Measurements from ENCODE around the gene ANXA5.

DNA sequence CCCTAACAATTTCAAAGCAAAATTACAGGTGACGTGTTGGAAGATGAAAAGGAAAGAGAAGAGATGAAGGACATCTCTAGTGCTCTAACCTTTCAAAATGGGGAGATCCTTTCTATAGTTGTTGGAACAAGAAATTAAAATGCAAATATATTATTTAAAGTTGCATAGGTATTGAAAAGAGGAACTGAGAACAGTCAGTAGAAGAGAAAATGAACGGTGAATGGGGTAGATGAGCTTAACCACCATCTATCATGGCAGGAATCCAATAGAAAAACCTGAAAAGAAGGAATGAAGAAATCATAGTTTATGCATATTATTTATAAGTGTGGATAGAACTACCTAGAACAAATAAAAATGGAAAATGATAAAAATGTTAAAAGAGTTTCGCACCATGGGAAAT, 42.0 kb downstream of the ANXA5 start:
- TF ChIP-seq ZNF585B (tag by site-specific recombination; IDR thresholded peaks at IDR 0.05) (no peak), ZNF561 (tag by site-specific recombination; IDR thresholded peaks at IDR 0.05; ENCODE audit: borderline replicate concordance) (no peak), ZNF629 (tag by site-specific recombination; IDR thresholded peaks at IDR 0.05) (no peak), ZIC2 (tag by site-specific recombination; IDR thresholded peaks at IDR 0.05) (no peak), ZNF558 (tag by site-specific recombination; IDR thresholded peaks at IDR 0.05) (no peak), HOXA7 (CRISPR knock-in tag; IDR thresholded peaks at IDR 0.05; ENCODE audit: borderline replicate concordance) (no peak), ZNF18 (tag by site-specific recombination; IDR thresholded peaks at IDR 0.05) (no peak), ZEB2 (tag by site-specific recombination; IDR thresholded peaks at IDR 0.05) (no peak), ZNF132 (tag by site-specific recombination; IDR thresholded peaks at IDR 0.05; ENCODE audit: borderline replicate concordance) (no peak), INSM2 (tag by site-specific recombination; IDR thresholded peaks at IDR 0.05) (no peak), SETDB1 (IDR thresholded peaks at IDR 0.05; ENCODE audit: insufficient read length, low read length) (no peak), ZBTB21 (tag by site-specific recombination; IDR thresholded peaks at IDR 0.05) (no peak)
- TF ChIP-seq, protein P1, sequence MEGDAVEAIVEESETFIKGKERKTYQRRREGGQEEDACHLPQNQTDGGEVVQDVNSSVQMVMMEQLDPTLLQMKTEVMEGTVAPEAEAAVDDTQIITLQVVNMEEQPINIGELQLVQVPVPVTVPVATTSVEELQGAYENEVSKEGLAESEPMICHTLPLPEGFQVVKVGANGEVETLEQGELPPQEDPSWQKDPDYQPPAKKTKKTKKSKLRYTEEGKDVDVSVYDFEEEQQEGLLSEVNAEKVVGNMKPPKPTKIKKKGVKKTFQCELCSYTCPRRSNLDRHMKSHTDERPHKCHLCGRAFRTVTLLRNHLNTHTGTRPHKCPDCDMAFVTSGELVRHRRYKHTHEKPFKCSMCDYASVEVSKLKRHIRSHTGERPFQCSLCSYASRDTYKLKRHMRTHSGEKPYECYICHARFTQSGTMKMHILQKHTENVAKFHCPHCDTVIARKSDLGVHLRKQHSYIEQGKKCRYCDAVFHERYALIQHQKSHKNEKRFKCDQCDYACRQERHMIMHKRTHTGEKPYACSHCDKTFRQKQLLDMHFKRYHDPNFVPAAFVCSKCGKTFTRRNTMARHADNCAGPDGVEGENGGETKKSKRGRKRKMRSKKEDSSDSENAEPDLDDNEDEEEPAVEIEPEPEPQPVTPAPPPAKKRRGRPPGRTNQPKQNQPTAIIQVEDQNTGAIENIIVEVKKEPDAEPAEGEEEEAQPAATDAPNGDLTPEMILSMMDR (tag by site-specific recombination; IDR thresholded peaks at IDR 0.05), result no peak
- TF ChIP-seq, protein P2, sequence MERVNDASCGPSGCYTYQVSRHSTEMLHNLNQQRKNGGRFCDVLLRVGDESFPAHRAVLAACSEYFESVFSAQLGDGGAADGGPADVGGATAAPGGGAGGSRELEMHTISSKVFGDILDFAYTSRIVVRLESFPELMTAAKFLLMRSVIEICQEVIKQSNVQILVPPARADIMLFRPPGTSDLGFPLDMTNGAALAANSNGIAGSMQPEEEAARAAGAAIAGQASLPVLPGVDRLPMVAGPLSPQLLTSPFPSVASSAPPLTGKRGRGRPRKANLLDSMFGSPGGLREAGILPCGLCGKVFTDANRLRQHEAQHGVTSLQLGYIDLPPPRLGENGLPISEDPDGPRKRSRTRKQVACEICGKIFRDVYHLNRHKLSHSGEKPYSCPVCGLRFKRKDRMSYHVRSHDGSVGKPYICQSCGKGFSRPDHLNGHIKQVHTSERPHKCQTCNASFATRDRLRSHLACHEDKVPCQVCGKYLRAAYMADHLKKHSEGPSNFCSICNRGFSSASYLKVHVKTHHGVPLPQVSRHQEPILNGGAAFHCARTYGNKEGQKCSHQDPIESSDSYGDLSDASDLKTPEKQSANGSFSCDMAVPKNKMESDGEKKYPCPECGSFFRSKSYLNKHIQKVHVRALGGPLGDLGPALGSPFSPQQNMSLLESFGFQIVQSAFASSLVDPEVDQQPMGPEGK (tag by site-specific recombination; IDR thresholded peaks at IDR 0.05), result no peak

All from HEK293 (cell line).